Glomerular endothelial cell (primary cell): ENCODE measurements around the gene SEMA6A. TPM values are rescaled to one million over a fixed set of nuclear protein-coding genes. Genes with fewer than 3 reads are reported as not detected.

Source experiments
- DNase-seq: peaks from one replicate; pipeline ENCODE4 v3.0.0-alpha.2; 2011; ENCODE audit warnings: low read depth, low spot score; ENCODE audit errors: extremely low read depth
- total RNA-seq: library from RNA; depleted of rRNA; stranded (reverse); fragments of >200 nt; gene quantifications from 2 replicates; pipeline ENCODE4 v1.2.3, GENCODE V29; 2015

The SEMA6A gene
- total RNA-seq, 1 donor from 2014 or later, result 9.3 TPM

GRCh38 chr5:116467465-116467843 lies 107.2 kb downstream of the SEMA6A start:
- DNase-seq, result no peak

- DNase-seq, result no peak
Measured at GRCh38 chr5:116466727-116467464, 107.7 kb downstream of the SEMA6A start.

- DNase-seq, result no peak
Measured at GRCh38 chr5:116465411-116465810, 109.2 kb downstream of the SEMA6A start.

- DNase-seq, result no peak
Measured at GRCh38 chr5:116464144-116464708, 110.4 kb downstream of the SEMA6A start.

- DNase-seq, result no peak
Measured at GRCh38 chr5:116462500-116462899, 112.1 kb downstream of the SEMA6A start.

GRCh38 chr5:116459301-116459700 lies 115.3 kb downstream of the SEMA6A start:
- no peak for DNase-seq

GRCh38 chr5:116457062-116457461 lies 117.6 kb downstream of the SEMA6A start:
- no peak for DNase-seq

- no peak for DNase-seq
Measured at GRCh38 chr5:116456036-116456435, 118.6 kb downstream of the SEMA6A start.

GRCh38 chr5:116455061-116455460 lies 119.6 kb downstream of the SEMA6A start:
- no peak for DNase-seq

GRCh38 chr5:116454417-116454927 lies 120.2 kb downstream of the SEMA6A start:
- no peak for DNase-seq

- no peak for DNase-seq
Measured at GRCh38 chr5:116453988-116454411, 120.6 kb downstream of the SEMA6A start.

- no peak for DNase-seq
Measured at GRCh38 chr5:116452774-116453368, 121.8 kb downstream of the SEMA6A start.

GRCh38 chr5:116451905-116452450 lies 122.6 kb downstream of the SEMA6A start:
- no peak for DNase-seq

- no peak for DNase-seq
Measured at GRCh38 chr5:116451066-116451465, 123.6 kb downstream of the SEMA6A start.

GRCh38 chr5:116449458-116449857 lies 125.2 kb downstream of the SEMA6A start:
- DNase-seq, result no peak

GRCh38 chr5:116448870-116449427 lies 125.7 kb downstream of the SEMA6A start:
- no peak for DNase-seq

- no peak for DNase-seq
Measured at GRCh38 chr5:116448450-116448849, 126.2 kb downstream of the SEMA6A start.

- DNase-seq, result no peak
Measured at GRCh38 chr5:116446356-116447005, 128.1 kb downstream of the SEMA6A start.

GRCh38 chr5:116445311-116445710 lies 129.3 kb downstream of the SEMA6A start:
- DNase-seq, result no peak

GRCh38 chr5:116444373-116445295 lies 130.0 kb downstream of the SEMA6A start:
- DNase-seq, result no peak
